ENCODE results near the gene STARD3NL.

DNA sequence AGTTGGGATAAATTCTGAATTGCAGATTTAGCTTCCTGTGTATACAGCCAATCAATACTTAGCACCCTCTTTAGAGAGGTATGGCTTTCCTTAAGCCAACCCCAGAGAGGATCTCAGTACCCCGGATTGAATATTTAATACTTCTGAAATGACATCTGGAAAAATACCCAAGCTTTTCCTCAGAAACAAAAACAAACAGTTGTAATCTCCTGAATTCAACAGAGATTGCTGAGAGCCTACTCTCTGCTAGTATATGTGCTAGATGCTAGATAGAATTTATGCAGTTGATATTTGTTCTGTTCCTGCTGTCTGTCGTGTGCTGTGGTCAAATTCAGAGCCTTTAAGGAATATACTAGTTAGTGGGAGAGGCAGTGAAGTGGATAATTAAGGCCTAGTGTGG is 21.1 kb downstream of the STARD3NL start:
- TF ChIP-seq, protein P1, sequence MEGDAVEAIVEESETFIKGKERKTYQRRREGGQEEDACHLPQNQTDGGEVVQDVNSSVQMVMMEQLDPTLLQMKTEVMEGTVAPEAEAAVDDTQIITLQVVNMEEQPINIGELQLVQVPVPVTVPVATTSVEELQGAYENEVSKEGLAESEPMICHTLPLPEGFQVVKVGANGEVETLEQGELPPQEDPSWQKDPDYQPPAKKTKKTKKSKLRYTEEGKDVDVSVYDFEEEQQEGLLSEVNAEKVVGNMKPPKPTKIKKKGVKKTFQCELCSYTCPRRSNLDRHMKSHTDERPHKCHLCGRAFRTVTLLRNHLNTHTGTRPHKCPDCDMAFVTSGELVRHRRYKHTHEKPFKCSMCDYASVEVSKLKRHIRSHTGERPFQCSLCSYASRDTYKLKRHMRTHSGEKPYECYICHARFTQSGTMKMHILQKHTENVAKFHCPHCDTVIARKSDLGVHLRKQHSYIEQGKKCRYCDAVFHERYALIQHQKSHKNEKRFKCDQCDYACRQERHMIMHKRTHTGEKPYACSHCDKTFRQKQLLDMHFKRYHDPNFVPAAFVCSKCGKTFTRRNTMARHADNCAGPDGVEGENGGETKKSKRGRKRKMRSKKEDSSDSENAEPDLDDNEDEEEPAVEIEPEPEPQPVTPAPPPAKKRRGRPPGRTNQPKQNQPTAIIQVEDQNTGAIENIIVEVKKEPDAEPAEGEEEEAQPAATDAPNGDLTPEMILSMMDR (IDR thresholded peaks at IDR 0.05; ENCODE audit: poor library complexity), result no peak
- TF ChIP-seq EZH2 (IDR thresholded peaks at IDR 0.05; ENCODE audit: borderline replicate concordance) (no peak), EZH2phosphoT487 (IDR thresholded peaks at IDR 0.05; ENCODE audit: low read depth, severe bottlenecking, unreplicated experiment) (no peak)

Data from hepatocyte (in vitro differentiated cells).